ENCODE data around the gene CHIT1.

Gene CHIT1

DNA sequence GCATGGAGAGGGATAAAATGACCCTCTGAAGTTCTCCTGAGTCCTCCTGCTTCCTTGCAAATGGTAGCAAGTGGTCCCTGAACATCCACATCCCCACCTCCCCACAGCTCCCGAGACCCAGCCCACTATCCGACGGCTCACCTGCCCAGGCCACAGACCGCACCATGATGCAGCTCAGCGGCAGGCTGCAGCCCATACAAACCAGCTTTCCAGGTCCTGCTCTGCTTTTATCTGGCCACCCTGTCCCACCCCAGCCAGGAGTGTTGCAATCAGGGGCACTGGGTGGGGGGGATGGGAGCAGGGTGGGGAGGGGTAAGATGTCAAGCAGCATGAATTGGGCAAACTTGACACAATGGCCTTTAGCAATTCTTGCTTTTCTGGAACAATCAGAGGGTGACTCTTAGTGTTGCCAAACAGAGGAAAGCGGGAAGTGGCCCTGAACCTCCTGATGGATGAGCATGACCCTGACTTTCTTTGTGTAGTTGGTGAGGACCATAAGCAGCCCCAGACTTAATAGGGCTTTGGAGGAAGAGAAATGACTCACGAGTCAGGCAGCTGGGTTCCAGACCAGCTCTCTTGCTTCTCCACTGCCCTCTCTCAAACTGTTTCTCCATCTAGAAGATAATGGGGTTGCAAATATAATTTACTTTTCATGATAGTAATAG, at the start of gene CHIT1:
Gene CHIT1 (minus strand): TSS at position 203 of the 665 bp plus-strand sequence. CDS start 37 bp downstream, at position 166.
- Mint-ChIP-seq H3K27ac (no peak within 1 kb of the TSS), H3K4me1 (ENCODE audit: low read depth) (peaks cover 17% of the 10 kb centered on the region), H3K27me3 (peaks cover 40% of the 10 kb centered on the region), H3K9me3 (peaks cover 12% of the 10 kb centered on the region), H3K4me3 (no peak within 1 kb of the TSS), H3K36me3 (ENCODE audit: low read depth) (no peaks in the 10 kb centered on the region)
- intact Hi-C loops (cut with micrococcal nuclease), result no loop called here

GRCh38 chr1:203278885-203279406, 49.5 kb upstream of the CHIT1 start:
- H3K27ac Mint-ChIP-seq, result peak overlapping the region; percentile 53
- H3K4me1 Mint-ChIP-seq (ENCODE audit: low read depth), result peaks cover 77% of the 10 kb centered on the region
- no peak overlapping the region for H3K4me3 Mint-ChIP-seq
- intact Hi-C loops (cut with micrococcal nuclease), result no loop called here
- no peaks in the 10 kb centered on the region for H3K27me3 Mint-ChIP-seq
- no peaks in the 10 kb centered on the region for H3K36me3 Mint-ChIP-seq (ENCODE audit: low read depth)
- no peaks in the 10 kb centered on the region for H3K9me3 Mint-ChIP-seq

DNA sequence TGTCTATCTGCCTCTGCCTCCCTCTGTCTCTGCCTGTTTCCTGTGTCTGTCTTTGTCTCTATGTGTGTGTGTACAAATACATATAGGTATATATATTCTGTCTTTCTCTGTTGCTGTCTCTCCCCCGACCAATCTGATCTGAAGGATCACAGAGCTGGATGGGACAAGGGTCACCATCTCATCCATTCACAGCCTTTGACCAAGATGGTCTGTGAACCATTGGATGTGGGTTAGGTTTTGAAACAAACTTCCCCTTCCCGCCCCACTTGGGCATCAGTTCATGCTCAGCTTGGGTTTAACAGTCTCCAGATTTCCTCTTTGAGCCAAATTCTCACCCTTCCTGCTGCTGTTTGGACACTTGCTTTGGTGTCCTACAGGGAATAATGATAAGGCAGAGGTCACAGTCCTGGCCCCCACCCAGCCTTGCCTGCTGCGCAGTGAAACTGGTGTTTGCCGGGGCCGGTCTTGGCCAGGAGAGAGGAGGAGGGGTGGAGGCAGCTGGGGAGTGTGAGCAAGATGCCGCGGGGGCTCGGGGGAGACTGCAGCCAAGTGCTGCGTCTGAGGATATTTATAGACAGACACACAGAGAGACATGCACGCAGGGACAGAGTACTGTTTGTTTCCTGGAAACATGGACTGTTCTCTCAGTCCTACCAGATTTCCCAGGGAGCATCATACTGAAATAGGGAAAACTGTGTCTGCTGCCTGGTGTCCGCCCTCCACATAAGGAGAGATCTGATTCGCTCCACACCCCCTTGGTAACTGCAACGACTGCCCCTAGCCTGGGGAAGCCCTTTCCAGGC, 48.8 kb upstream of the CHIT1 start:
- intact Hi-C loops (cut with micrococcal nuclease), result no loop called here

DNA sequence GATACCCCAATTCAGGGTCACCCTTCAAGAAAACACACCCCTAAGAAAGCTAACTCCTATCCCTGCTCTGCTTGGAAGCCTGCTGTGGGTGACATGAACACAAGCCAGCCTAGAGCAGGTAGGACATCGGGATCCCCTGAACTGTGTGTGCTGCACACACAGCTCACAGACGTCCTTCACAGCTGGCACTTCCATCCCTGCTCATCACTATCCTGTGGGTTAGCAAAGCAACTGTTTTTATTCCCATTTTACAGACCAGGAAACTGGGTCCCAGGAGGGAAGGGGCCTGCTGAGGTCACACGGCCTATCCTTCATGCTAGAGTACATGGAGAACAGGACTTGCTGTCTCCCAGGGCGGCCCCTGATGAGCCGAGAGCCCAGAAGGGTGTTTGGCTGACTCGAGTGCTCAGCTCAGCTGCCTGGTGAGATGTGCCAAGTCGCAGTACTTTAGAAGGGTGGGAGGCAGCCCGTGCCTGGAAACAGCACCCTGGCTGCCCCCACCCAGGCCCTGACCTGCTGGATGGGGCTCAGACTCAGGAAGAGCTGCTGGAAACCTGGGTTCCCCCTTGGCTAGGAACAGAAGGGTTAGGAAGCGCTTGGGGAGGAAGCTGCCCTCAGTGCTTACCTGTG, 47.6 kb upstream of the CHIT1 start:
- Mint-ChIP-seq H3K27me3 (no peaks in the 10 kb centered on the region), H3K27ac (peak overlapping the region; percentile 53), H3K9me3 (no peaks in the 10 kb centered on the region), H3K36me3 (ENCODE audit: low read depth) (no peaks in the 10 kb centered on the region), H3K4me1 (ENCODE audit: low read depth) (peaks cover 84% of the 10 kb centered on the region), H3K4me3 (no peak overlapping the region)
- intact Hi-C loops (cut with micrococcal nuclease), result no loop called here

More for the DNA sequence above, 48.8 kb upstream of the CHIT1 start:
- Mint-ChIP-seq H3K27ac (peak overlapping the region; percentile 53), H3K36me3 (ENCODE audit: low read depth) (no peaks in the 10 kb centered on the region), H3K27me3 (no peaks in the 10 kb centered on the region), H3K4me1 (ENCODE audit: low read depth) (peaks cover 82% of the 10 kb centered on the region), H3K4me3 (no peak overlapping the region), H3K9me3 (no peaks in the 10 kb centered on the region)

DNA sequence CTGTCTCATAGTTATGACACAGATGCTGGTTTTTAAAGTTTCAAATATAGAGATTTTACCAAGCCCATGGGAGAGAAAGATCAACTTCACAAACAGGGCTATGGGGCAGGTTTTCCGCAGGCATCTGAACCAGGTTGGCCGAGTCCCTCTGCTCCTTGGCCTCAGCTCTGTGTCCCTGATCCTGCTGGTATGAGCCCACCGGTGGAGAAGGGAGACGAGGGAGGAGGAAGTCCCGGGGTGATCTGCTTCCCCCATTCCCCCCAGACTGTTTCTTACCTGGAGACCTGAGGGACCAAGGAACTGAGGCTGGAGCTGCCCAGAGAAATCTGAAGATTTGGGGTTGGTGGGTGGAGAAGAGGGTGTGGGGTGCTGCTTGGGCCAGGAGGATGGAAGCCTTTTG, 46.9 kb upstream of the CHIT1 start:
- H3K4me3 Mint-ChIP-seq, result no peak overlapping the region
- intact Hi-C loops (cut with micrococcal nuclease), result no loop called here
- peak overlapping the region; percentile 53 for H3K27ac Mint-ChIP-seq
- peaks cover 85% of the 10 kb centered on the region for H3K4me1 Mint-ChIP-seq (ENCODE audit: low read depth)
- no peaks in the 10 kb centered on the region for H3K27me3 Mint-ChIP-seq
- H3K9me3 Mint-ChIP-seq, result no peaks in the 10 kb centered on the region
- no peaks in the 10 kb centered on the region for H3K36me3 Mint-ChIP-seq (ENCODE audit: low read depth)

DNA sequence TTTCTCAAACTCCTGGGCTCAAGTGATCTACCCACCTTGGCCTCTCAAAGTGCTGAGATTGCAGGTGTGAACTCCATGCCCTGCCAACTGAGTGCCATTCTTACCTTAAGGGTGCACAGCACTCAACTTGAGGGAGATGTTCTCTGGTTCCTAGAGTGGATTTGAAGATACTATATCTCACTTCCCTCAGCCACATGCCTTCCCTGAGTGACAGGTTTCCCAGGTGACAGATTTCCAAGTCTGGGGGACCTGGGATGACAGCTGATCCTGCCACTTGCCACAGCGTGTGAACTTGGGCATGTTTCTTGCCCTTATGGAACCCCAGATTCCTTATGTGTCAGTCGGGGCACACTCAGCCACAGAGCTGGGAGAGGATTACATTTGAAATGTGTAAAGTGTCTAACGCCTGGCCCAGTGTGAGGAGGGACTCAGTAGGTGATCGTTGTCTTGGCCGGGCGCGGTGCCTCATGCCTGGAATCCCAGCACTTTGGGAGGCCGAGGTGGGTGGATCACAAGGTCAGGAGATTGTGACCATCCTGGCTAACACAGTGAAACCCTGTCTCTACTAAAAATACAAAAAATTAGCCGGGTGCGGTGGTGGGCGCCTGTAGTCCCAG, 46.3 kb upstream of the CHIT1 start:
- intact Hi-C loops (cut with micrococcal nuclease), result loop anchor here (1.0 kb wide), 1 partner anchor 12 kb away; no protein-coding TSS in a partner anchor

DNA sequence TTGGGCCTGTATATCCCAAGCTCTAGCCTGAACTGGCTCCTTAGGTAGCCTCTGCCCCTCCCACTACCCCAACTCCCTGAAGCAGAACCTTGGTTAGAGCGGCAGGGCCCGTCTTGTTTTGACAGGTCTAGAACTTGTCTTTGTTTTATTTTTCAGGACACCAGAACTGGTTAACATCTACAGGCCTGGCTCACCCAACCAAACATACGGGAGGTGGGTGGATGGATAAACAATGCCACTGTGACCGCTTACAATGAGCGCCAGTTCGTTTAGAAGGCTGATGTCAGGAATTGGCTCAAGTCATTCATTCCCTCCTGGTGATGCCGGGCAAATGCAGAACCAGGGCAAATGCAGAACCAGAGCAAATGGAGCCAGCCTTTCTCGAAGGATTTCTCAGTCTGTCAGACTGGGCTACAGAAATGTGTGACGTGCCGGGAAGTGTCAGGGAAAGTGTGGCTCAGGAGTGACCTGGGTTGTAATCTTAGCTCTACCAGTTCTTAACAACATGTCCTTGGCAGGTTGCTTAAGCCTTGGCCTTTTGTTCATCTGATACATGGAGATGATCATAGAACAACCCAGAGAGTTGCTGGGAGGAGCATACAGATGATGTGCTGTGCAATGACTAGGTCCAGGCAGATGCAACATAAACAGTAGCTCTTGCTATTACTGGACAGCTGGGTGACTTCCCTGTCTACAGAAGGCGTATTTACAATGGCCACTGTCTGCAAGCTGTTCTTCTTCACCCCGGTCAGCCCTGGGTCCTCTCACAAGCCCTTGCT, 45.3 kb upstream of the CHIT1 start:
- peak overlapping the region; percentile 79 for H3K4me3 Mint-ChIP-seq
- intact Hi-C loops (cut with micrococcal nuclease), result loop anchor here (1.0 kb wide), 2 partner anchors 13 to 51 kb away; no protein-coding TSS in a partner anchor
- peaks cover 91% of the 10 kb centered on the region for H3K4me1 Mint-ChIP-seq (ENCODE audit: low read depth)
- no peaks in the 10 kb centered on the region for H3K36me3 Mint-ChIP-seq (ENCODE audit: low read depth)
- peak overlapping the region; percentile 94 for H3K27ac Mint-ChIP-seq
- no peaks in the 10 kb centered on the region for H3K27me3 Mint-ChIP-seq
- H3K9me3 Mint-ChIP-seq, result no peaks in the 10 kb centered on the region

More for the DNA sequence above, 46.3 kb upstream of the CHIT1 start:
- H3K27ac Mint-ChIP-seq, result peak overlapping the region; percentile 94
- H3K9me3 Mint-ChIP-seq, result no peaks in the 10 kb centered on the region
- peaks cover 92% of the 10 kb centered on the region for H3K4me1 Mint-ChIP-seq (ENCODE audit: low read depth)
- no peak overlapping the region for H3K4me3 Mint-ChIP-seq
- H3K27me3 Mint-ChIP-seq, result no peaks in the 10 kb centered on the region
- no peaks in the 10 kb centered on the region for H3K36me3 Mint-ChIP-seq (ENCODE audit: low read depth)

DNA sequence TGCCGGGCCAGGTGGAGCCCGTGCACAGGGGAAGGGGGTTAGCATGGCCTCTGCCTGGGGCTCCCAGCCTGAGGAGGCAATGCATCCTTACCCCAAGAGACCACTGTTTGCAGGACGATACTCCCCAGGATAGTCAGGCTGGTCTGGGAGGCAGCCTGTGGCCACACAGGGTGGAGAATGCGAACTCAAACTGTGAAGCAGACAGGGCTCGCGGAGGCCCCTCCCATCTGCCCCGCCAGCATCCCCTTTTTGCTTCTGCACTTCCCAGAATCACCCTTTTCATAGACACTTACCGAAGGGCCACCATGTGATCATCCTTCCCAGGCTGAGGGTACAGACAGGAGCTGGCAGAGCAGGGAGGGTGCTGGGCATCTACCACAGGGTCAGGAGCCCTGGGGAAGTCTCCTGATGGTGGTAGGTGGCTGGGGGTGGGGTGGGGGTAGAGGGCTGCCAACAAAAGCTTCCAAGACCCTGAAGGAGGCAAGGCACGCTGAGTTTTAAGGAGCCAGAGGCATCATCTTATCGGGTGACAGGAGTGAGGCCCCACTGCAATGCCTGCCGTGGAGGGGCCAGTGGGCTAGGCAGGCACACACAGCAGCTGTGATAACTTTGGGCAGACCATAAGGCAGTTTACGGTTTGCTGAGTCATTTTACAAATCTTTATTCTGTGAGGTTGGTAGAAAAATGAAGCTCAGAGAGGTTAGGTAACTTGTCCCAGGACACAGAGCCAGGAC, 44.6 kb upstream of the CHIT1 start:
- H3K27ac Mint-ChIP-seq, result peak overlapping the region; percentile 94
- intact Hi-C loops (cut with micrococcal nuclease), result loop anchor here (1.0 kb wide), 3 partner anchors 31 to 64 kb away; partner anchors contain the start of gene BTG2
- H3K4me1 Mint-ChIP-seq (ENCODE audit: low read depth), result peaks cover 87% of the 10 kb centered on the region
- no peaks in the 10 kb centered on the region for H3K27me3 Mint-ChIP-seq
- peak overlapping the region; percentile 79 for H3K4me3 Mint-ChIP-seq
- H3K9me3 Mint-ChIP-seq, result no peaks in the 10 kb centered on the region
- no peaks in the 10 kb centered on the region for H3K36me3 Mint-ChIP-seq (ENCODE audit: low read depth)

GRCh38 chr1:203273206-203273868, 43.9 kb upstream of the CHIT1 start:
- H3K4me3 Mint-ChIP-seq, result peak overlapping the region; percentile 79
- intact Hi-C loops (cut with micrococcal nuclease), result loop anchor here (1.0 kb wide), 2 partner anchors 32 to 65 kb away; partner anchors contain the start of gene BTG2
- no peaks in the 10 kb centered on the region for H3K9me3 Mint-ChIP-seq
- peak overlapping the region; percentile 94 for H3K27ac Mint-ChIP-seq
- H3K36me3 Mint-ChIP-seq (ENCODE audit: low read depth), result no peaks in the 10 kb centered on the region
- H3K4me1 Mint-ChIP-seq (ENCODE audit: low read depth), result peaks cover 80% of the 10 kb centered on the region
- H3K27me3 Mint-ChIP-seq, result no peaks in the 10 kb centered on the region

DNA sequence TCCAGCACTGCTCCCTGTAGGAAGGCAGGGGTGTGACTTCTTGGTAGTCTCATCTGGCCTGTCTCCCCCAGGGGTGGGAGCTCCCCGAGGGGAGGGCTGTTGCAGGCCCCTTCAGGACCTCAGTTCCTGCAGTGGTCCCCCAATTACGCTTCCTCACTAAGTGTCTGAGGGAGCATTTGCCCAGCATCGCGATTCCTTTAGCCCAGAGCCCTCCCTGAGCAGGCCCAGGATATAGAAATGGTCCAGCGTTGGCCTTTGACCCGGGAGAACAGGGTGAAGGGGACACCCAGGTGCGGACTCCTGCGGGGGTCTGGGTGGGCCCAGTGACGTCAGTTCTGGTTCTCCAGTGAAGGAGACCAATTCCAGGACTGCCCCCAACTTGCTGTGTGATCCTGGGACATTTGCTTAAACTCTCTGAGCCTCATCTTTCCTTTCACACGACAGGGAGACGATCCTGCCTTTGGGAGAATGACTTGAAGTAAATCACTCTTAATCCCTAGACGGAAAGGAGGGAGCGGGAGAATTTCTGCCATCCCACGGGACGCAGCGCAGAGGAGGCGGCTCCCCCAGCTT, 43.2 kb upstream of the CHIT1 start:
- intact Hi-C loops (cut with micrococcal nuclease), result loop anchor here (1.0 kb wide), 2 partner anchors 33 to 66 kb away; partner anchors contain the start of gene BTG2
- Mint-ChIP-seq H3K27me3 (peaks cover 3% of the 10 kb centered on the region), H3K9me3 (no peaks in the 10 kb centered on the region), H3K4me3 (peak overlapping the region; percentile 79), H3K36me3 (ENCODE audit: low read depth) (no peaks in the 10 kb centered on the region), H3K27ac (peak overlapping the region; percentile 94), H3K4me1 (ENCODE audit: low read depth) (peaks cover 78% of the 10 kb centered on the region)

DNA sequence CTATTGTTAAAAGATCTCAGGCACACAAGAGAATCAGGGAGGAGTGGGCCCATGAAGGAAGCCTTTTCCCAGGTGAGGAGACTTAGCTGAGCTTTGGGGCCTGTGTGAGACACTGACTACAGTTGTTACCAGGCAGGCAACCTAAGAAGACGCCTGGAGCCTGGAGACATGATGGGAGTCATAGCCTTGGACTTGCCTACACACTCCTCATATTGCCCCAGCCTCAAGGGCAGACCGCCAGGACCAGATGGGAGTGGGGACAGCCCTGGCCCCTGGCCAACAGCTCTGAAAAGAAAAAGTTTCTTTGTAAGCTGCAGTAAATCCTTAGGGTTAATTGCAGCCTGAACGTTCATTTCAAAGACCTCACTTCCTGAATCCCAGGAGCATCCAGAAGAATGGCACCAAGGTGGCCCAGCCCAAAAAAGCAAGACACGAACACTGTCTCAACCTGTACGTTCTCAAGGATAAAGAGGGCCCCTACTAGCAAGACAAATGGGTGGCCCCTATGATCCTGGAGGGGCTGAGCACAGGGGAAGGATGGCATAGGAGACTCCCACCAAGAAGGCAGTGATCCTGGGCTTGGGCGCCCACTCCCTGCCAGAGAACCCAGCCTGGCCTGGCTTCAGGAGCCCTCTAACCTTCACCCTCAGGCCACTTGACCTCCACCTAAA, 42.6 kb upstream of the CHIT1 start:
- Mint-ChIP-seq H3K27me3 (peaks cover 3% of the 10 kb centered on the region), H3K36me3 (ENCODE audit: low read depth) (no peaks in the 10 kb centered on the region), H3K4me3 (no peak overlapping the region), H3K9me3 (no peaks in the 10 kb centered on the region), H3K4me1 (ENCODE audit: low read depth) (peaks cover 77% of the 10 kb centered on the region), H3K27ac (no peak overlapping the region)
- intact Hi-C loops (cut with micrococcal nuclease), result loop anchor here (2.0 kb wide), 1 partner anchor 215 kb away; no protein-coding TSS in a partner anchor

All from dendritic cell treated with granulocyte-macrophage colony-stimulating factor and Interleukin-4, amounts not matched to agents 40 ng/mL and 50 ng/mL, for 4 days (primary cell).